Adrenal gland (tissue), 5 donors: ENCODE data around the gene FAM186B.

ENCODE experiments used
- CTCF ChIP-seq, 6 experiments: fragments of 450-650 bp in 4 of 6; fragments of 200-600 bp in 2 of 6; sonication (generic) in 1 of 6; IDR thresholded peaks; 1 replicate in 5 of 6; 2 replicates in 1 of 6; pipeline versions ENCODE4 v1.5.1 to v1.8.0; 2016 to 2021; ENCODE audit warnings: antibody characterized with exemption in 6 of 6, mild to moderate bottlenecking in 2 of 6, moderate library complexity in 1 of 6
- POLR2A ChIP-seq, 2 donors: fragments of 450-650 bp; IDR thresholded peaks; one replicate each; pipeline ENCODE4 v1.6.1; 2017; ENCODE audit warnings: antibody characterized with exemption in 2 of 2, mild to moderate bottlenecking in 2 of 2, moderate library complexity in 1 of 2
- donor health status: DM: no; HTN: no; CAD: no.

- TF ChIP-seq CTCF (IDR thresholded peaks at IDR 0.05) (no peak), POLR2A (IDR thresholded peaks at IDR 0.05) (no peak)
These were observed 51.2 kb downstream of the FAM186B start for GRCh38 chr12:49554266-49554665.
